GM12891 (cell line): ENCODE data around the gene VDAC1.
A peak's percentile ranks its signal among the peaks of the same experiment; 100 is the strongest.

Experiments
- DNase-seq: peaks from one replicate; pipeline ENCODE4 v3.0.0; 2011; ENCODE audit warnings: low spot score; ENCODE audit not compliant: insufficient read length
- FAIRE-seq: peaks from 2 replicates; lab custom pipeline; 2011; peaks lifted over from hg19 to GRCh38; lab: Jason Lieb, UNC
- PAX5 ChIP-seq: IDR thresholded peaks from 2 replicates; pipeline ENCODE4 v1.6.1; 2011; ENCODE audit warnings: low read length, moderate library complexity, mild to moderate bottlenecking; ENCODE audit not compliant: insufficient read depth, severe bottlenecking
- POLR2A ChIP-seq: IDR thresholded peaks from 2 replicates; pipeline ENCODE4 v1.6.1; 2011; ENCODE audit warnings: low read depth, low read length, control low read depth
- POLR2AphosphoS5 ChIP-seq: IDR thresholded peaks from 2 replicates; pipeline ENCODE4 v1.6.1; 2011; ENCODE audit warnings: low read depth, low read length, control low read depth
- POU2F2 ChIP-seq: IDR thresholded peaks from 2 replicates; pipeline ENCODE4 v1.6.1; 2011; ENCODE audit warnings: low read depth, mild to moderate bottlenecking, control low read depth, low read length, moderate library complexity
- SPI1 ChIP-seq: IDR thresholded peaks from 2 replicates; pipeline ENCODE4 v1.6.1; 2011; ENCODE audit warnings: low read depth, low read length, control low read depth
- TAF1 ChIP-seq: IDR thresholded peaks from 2 replicates; pipeline ENCODE4 v1.6.1; 2011; ENCODE audit warnings: low read depth, low read length, control low read depth

Gene VDAC1

DNA sequence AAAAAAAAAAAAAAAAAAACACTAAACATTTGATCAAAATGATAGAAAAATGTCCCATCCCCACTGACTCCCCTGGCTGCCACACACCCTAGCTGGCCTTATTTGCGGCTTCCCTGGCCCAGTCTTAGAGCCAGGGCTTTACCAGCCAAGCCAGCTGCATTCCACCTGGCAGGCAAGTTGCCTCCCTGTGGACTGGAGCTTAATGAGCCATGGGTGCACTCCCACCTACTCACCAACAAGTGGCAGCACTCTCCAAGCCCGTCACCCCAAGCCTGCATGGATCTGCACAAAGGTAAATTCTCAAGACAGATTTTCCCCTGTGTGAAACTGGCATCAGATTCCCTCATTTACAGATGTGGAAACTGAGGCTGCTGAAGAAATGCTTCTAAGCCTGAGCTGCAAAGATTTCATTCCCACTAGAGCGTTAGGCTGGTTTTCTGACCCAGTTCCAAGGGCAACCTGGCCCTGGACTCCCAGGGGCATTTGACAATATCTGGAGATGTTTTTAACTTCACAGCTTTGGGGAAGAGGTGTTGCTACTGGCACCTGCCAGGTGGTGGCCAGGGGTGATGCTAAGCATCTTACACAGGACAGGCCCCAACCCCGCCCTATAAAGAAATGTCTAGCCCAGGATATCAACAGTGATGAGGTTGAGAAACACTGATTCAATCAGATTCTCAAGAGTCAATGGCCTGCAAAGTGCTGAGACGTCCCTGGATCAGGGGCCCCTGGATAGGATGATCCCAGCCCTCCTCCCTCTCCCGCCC lies 21.9 kb upstream of the VDAC1 start:
- DNase-seq = peak; percentile 61
- TF ChIP-seq SPI1 = no peak
- no peak for TF ChIP-seq POLR2A
- no peak for TF ChIP-seq PAX5
- TF ChIP-seq POU2F2 = no peak
- TF ChIP-seq POLR2AphosphoS5 = no peak
- no peak for TF ChIP-seq TAF1
- FAIRE-seq = peak; percentile 95

DNA sequence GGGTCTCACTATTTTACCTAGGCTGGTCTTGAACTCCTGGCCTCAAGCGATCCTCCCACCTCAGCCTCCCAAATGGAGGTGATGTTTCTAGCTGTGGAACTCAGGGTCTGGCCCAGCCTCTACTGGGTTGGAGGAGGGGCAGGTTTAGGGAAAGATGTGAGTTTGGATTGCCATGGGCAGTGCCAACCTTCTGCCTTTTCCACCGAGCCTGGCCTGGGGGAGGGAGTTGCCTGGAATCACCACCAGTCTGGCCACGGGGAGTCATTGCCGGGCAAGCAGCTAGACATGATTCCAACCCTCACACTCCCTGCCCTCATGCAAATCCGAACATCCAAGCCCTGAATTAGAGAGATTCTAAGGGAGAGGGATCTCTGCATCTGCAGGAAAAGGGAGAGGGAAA lies 21.0 kb upstream of the VDAC1 start:
- no peak for DNase-seq
- no peak for TF ChIP-seq POLR2A
- TF ChIP-seq TAF1 = no peak
- TF ChIP-seq POU2F2 = no peak
- no peak for TF ChIP-seq SPI1
- FAIRE-seq = no peak

DNA sequence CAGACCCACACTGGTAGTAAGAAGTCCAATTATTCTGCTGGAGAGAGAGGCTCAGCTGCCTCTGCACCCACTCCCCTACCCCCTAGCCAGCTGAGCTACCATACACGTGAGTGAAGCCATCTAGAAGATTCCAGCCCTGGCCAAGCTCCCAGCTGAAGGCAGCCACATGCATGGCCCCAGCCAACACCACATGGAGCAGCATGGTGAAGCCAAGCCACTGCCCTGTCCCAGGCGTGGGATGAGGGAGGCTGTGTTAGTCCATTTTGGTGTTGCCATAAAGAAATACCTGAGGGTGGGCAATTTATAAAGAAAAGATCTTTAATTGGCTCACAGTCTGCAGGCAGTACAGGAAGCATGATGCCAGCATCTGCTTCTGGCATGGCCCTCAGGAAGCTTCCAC lies 20.0 kb upstream of the VDAC1 start:
- no peak for FAIRE-seq
- no peak for TF ChIP-seq POLR2AphosphoS5
- TF ChIP-seq PAX5 = no peak
- no peak for TF ChIP-seq TAF1
- no peak for TF ChIP-seq SPI1
- no peak for TF ChIP-seq POLR2A
- TF ChIP-seq POU2F2 = no peak
- no peak for DNase-seq

DNA sequence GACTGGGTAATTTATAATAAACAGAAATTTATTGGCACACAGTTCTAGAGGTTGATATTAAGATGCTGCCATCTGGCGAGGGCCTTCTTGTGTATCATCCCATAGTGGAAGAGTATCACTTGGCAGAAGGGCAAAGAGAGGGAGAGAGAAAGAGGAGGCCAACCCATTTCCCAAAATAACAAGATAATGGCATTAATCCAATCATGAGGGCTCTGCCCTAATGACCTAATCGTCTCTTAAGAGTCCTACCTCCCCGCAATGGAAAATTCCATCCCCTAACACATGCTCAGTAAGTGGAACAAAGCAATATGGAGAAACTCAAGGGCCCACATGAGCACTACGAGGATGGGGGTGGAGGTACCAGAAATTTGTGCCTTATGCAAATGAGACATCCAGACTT lies 17.6 kb upstream of the VDAC1 start:
- DNase-seq = no peak
- no peak for FAIRE-seq
- TF ChIP-seq SPI1 = no peak
- TF ChIP-seq TAF1 = no peak
- TF ChIP-seq POU2F2 = no peak
- no peak for TF ChIP-seq PAX5
- TF ChIP-seq POLR2AphosphoS5 = no peak
- no peak for TF ChIP-seq POLR2A

DNA sequence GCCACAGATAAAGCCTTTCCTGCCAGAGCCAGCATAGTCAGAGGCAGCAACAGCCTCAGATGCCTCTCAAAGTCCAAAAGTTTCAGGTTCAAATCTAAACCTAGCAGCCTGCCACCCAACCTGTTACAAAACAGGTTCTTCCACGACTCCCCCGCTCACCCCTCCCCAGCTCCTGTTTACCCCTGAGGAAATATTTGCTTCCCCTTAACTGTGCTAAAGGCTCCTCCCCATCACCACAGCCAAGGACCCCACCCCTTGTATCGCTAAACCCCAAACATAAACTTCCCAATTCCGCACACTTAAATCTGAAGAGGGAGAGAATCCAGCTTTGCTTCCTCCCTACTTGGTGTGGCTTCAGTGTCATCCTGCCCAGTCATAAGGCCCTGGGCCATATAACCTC lies 15.4 kb upstream of the VDAC1 start:
- DNase-seq (no peak), FAIRE-seq (no peak)
- no peak for TF ChIP-seq POU2F2
- TF ChIP-seq TAF1 = no peak
- TF ChIP-seq POLR2A = no peak
- TF ChIP-seq POLR2AphosphoS5 = no peak
- TF ChIP-seq SPI1 = no peak
- no peak for TF ChIP-seq PAX5

DNA sequence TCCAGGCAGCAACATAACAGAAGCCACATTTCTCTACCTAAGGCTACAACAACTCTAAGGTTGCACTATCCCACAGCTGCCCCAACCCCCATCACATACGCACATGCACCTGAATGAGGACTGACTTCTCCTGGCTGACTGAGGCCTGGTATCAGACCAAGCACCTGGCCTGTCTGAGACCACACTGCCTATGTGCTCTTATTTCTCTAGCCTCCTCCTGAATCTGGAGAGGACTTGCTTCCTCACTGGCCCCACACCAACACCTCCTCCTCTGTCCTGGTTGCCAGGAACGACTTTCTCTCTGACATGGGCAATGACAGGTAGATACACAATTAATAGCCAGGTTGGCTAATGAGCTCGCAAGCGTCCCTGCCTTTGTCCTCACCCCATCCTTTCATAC lies 14.9 kb upstream of the VDAC1 start:
- FAIRE-seq (no peak), DNase-seq (no peak)
- no peak for TF ChIP-seq PAX5
- no peak for TF ChIP-seq TAF1
- TF ChIP-seq SPI1 = no peak
- TF ChIP-seq POU2F2 = no peak
- TF ChIP-seq POLR2A = no peak
- TF ChIP-seq POLR2AphosphoS5 = no peak

DNA sequence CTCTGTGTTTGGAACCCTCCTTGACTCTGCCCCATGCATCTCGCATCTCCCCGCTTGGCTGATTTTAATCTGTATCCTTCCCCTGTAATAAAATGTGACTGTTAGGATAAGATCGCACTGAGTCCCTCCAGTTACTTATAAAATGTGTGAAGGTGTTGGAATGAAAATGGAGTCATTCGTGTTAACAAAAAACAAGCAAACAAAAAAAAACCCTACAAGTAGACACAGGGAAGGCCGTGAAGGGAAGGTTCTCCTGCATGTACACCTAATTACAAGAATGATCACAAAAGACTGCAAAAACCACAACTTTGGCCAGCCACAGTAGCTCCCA lies 14.2 kb upstream of the VDAC1 start:
- no peak for FAIRE-seq
- no peak for TF ChIP-seq TAF1
- TF ChIP-seq SPI1 = no peak
- TF ChIP-seq POLR2AphosphoS5 = no peak
- no peak for TF ChIP-seq PAX5
- no peak for DNase-seq

DNA sequence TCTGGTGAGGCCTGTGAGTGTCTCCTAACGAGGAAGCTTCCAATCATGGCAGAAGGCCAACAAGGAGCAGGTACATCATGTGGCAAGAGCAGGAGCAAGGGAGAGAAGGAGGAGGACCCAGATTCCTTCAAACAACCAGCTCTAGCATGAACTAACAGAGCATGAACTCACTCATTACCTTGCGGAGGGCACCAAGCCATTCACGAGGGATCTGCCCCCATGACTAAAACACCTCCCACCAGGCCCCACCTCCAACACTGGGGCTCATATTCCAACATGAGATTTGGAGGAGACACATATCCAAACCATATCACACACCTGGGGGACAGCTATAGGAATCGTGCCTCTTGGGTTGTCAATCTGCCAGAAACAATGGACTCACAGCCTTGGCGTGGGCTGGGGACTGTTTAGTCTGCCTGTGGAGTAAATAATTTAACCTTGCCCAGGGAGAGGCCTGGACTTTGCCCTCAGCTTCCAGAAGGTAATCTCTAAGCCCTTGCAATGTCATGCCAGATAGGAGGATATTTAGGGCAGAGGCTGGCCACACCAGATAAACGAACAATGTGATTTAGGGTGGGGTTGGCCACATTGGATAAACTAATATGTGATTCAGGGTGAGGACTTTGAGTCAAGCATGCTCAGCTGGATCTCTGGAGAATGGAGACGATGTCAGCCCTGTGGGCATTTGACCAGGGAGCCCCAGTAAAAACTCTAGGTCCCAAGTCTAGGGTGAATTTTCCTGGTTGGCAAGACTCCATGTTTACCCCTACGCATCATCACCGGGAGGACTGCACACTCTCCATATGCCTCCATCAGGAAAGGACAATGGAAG lies 13.6 kb upstream of the VDAC1 start:
- FAIRE-seq = no peak
- no peak for DNase-seq

DNA sequence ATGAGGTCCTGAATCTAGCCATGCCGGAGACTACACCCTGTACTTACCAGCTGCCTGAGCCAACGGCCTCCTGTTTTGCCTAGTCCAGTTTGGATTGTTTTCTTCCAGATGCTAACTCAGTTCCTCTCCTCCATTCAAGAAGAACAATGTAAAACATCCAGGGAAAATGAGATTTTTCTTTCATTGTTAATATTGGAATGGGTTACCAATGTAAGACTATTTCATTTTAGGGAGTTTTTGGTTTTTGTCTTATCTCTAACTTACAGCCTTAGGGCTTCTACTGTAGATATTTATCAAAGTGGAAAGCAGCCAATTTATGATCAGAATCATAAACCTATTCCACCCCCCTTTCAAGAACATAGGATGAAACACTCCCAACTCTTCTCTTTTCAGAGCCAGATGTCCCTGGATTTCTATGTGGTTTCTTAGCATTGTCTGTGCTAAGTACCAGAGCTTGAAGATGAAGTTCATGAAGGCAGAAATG lies 3.5 kb upstream of the VDAC1 start:
- TF ChIP-seq POLR2A = no peak
- no peak for TF ChIP-seq POLR2AphosphoS5
- no peak for TF ChIP-seq TAF1
- TF ChIP-seq SPI1 = no peak
- no peak for TF ChIP-seq PAX5
- no peak for TF ChIP-seq POU2F2
- DNase-seq (no peak), FAIRE-seq (no peak)

More for the DNA sequence above, 13.6 kb upstream of the VDAC1 start:
- TF ChIP-seq POLR2AphosphoS5 = no peak

DNA sequence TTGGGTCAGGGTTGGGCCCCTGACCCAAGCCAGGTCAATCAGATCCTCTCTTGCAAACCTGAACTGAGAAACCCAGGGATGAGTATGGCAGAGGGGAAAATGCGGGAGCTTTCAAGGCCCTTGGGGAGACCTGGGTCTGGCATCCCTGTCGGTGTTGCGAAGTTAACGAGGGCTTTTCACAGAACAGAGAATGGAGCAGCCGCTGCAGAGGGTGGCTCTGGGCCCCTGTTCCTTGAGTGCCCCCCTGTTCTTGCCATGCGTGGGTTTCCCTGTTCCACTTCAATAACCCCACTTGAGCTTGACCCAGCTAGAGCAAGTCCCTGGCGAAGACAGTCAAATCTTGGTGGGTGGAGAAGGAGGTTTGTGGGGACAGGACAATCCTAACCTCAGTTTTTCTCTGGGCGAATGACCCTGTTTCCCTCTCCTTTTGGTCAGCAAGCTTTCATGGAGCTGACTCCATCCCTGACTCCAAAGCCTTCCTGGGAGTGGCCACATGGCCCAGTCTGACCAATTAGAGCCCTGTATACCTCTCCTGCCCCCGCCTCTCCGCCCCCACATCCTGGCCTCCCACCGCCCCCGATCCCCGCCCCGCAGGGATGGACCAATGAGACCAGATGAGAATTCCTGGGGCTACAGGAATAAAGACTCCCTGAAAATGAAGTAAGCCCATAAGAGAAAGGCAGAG lies 2.9 kb upstream of the VDAC1 start:
- no peak for DNase-seq
- FAIRE-seq = no peak
- no peak for TF ChIP-seq POLR2AphosphoS5
- TF ChIP-seq TAF1 = no peak
- TF ChIP-seq PAX5 = no peak
- TF ChIP-seq POU2F2 = no peak
- no peak for TF ChIP-seq SPI1
- TF ChIP-seq POLR2A = no peak
